ENCODE data around the gene ART5.

DNA sequence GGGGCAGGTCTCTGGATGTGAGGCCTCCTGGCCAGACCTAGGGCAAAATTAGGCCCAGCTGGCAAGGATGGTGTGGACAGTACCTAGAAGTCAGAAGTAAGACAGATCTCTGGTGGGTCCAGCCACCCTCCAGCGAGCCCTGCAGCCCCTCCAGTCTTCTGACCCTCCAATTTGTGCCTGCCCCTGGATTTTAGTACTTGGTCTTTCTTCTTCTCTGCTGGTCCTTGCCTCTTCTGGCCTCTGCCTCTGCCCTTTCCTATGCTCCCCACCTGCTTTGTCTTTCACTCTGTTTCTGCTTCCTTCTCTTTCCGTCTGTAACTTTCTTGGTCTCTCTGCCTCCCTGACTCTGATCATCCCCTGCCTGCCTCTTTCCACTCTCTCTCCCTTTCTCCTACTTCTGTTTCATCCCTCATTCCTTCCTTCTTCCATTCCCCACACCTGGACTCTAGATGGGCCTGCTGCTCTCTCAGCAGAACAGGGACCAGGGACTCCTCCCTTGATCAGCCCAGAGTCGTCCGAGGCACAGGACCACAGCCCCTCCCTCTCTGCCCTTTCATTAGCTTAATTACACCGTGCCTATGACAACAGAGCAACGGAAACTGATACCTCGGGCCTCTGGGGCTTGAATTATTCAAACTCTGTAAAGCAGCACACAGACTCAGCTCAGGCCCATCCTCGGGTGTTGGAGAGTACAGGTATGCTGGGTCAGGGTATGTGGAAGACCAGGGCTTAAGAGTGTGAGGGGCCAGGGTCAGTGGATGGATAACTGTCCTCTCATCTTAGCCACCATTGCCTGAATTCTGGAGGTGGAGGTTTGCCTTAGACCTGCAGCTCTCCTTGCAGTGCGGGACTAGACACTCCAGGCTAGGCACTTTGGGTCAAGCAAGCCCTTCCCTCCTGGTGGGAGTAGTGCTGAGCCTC, 29.8 kb upstream of the ART5 start, which contains the start of gene CHRNA10:
- TF ChIP-seq, protein P1, sequence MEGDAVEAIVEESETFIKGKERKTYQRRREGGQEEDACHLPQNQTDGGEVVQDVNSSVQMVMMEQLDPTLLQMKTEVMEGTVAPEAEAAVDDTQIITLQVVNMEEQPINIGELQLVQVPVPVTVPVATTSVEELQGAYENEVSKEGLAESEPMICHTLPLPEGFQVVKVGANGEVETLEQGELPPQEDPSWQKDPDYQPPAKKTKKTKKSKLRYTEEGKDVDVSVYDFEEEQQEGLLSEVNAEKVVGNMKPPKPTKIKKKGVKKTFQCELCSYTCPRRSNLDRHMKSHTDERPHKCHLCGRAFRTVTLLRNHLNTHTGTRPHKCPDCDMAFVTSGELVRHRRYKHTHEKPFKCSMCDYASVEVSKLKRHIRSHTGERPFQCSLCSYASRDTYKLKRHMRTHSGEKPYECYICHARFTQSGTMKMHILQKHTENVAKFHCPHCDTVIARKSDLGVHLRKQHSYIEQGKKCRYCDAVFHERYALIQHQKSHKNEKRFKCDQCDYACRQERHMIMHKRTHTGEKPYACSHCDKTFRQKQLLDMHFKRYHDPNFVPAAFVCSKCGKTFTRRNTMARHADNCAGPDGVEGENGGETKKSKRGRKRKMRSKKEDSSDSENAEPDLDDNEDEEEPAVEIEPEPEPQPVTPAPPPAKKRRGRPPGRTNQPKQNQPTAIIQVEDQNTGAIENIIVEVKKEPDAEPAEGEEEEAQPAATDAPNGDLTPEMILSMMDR (IDR thresholded peaks at IDR 0.05; ENCODE audit: poor library complexity), result no peak
- no peak for TF ChIP-seq EZH2phosphoT487 (IDR thresholded peaks at IDR 0.05; ENCODE audit: low read depth, severe bottlenecking, unreplicated experiment)
